ENCODE measurements around the gene CHMP1A.

CHMP1A gene

GRCh38 chr16:89657442-89658220 lies at the start of gene CHMP1A, which contains the start of gene SPATA33:
Gene CHMP1A, minus strand, starts transcription at chr16:89657708. Its CDS starts 120 bp downstream, at chr16:89657588.
Gene SPATA33, plus strand, starts transcription at chr16:89657836. Its CDS starts 76 bp downstream, at chr16:89657912.
- DNase-seq (ENCODE audit: low read depth) = peak; percentile 88
- no peak for TF ChIP-seq CTCF (IDR thresholded peaks at IDR 0.05; ENCODE audit: low read length, missing control alignments)
- peak within 1 kb of the TSS; percentile 94 for H3K4me3 ChIP-seq (replicated peaks; ENCODE audit: low read depth, low read length)

GRCh38 chr16:89706518-89707260 lies 49.2 kb upstream of the CHMP1A start:
- no peak overlapping the region for H3K4me3 ChIP-seq (replicated peaks; ENCODE audit: low read depth, low read length)
- no peak for TF ChIP-seq CTCF (IDR thresholded peaks at IDR 0.05; ENCODE audit: low read length, missing control alignments)
- DNase-seq (ENCODE audit: low read depth) = no peak

- no peak overlapping the region for H3K4me3 ChIP-seq (replicated peaks; ENCODE audit: low read depth, low read length)
- DNase-seq (ENCODE audit: low read depth) = no peak
- no peak for TF ChIP-seq CTCF (IDR thresholded peaks at IDR 0.05; ENCODE audit: low read length, missing control alignments)
Measured at GRCh38 chr16:89705006-89705405, 47.5 kb upstream of the CHMP1A start.

GRCh38 chr16:89704281-89704680 lies 46.8 kb upstream of the CHMP1A start:
- TF ChIP-seq CTCF (IDR thresholded peaks at IDR 0.05; ENCODE audit: low read length, missing control alignments) = peak; percentile 1
- no peak overlapping the region for H3K4me3 ChIP-seq (replicated peaks; ENCODE audit: low read depth, low read length)
- no peak for DNase-seq (ENCODE audit: low read depth)

- no peak for TF ChIP-seq CTCF (IDR thresholded peaks at IDR 0.05; ENCODE audit: low read length, missing control alignments)
- DNase-seq (ENCODE audit: low read depth) = peak; percentile 77
- H3K4me3 ChIP-seq (replicated peaks; ENCODE audit: low read depth, low read length) = peak within 1 kb of the TSS; percentile 74
Measured at GRCh38 chr16:89701425-89702406, 44.2 kb upstream of the CHMP1A start, which contains the start of gene SPATA2L. Gene SPATA2L, minus strand, starts transcription at chr16:89701705. Its CDS starts 473 bp downstream, at chr16:89701232.

Measured in fibroblast of pulmonary artery (primary cell).